Neural progenitor cell (in vitro differentiated cells): Measurements from ENCODE around the gene CEACAM6.

ENCODE experiments used
- EZH2 ChIP-seq: fragments of 200-600 bp; sonication (generic); IDR thresholded peaks from 2 replicates; pipeline ENCODE4 v1.6.1; 2017; ENCODE audit warnings: antibody characterized with exemption, mild to moderate bottlenecking, moderate library complexity
- TF ChIP-seq, protein P1 (sequence below): fragments of 200-600 bp; sonication (generic); IDR thresholded peaks from 2 replicates; pipeline ENCODE4 v1.5.1; 2017; ENCODE audit warnings: antibody characterized with exemption, mild to moderate bottlenecking

DNA sequence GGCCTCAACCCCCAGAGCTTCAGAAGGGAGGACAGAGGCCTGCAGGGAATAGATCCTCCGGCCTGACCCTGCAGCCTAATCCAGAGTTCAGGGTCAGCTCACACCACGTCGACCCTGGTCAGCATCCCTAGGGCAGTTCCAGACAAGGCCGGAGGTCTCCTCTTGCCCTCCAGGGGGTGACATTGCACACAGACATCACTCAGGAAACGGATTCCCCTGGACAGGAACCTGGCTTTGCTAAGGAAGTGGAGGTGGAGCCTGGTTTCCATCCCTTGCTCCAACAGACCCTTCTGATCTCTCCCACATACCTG lies 47.9 kb upstream of the CEACAM6 start:
- TF ChIP-seq EZH2 = no peak
- TF ChIP-seq, protein P1, sequence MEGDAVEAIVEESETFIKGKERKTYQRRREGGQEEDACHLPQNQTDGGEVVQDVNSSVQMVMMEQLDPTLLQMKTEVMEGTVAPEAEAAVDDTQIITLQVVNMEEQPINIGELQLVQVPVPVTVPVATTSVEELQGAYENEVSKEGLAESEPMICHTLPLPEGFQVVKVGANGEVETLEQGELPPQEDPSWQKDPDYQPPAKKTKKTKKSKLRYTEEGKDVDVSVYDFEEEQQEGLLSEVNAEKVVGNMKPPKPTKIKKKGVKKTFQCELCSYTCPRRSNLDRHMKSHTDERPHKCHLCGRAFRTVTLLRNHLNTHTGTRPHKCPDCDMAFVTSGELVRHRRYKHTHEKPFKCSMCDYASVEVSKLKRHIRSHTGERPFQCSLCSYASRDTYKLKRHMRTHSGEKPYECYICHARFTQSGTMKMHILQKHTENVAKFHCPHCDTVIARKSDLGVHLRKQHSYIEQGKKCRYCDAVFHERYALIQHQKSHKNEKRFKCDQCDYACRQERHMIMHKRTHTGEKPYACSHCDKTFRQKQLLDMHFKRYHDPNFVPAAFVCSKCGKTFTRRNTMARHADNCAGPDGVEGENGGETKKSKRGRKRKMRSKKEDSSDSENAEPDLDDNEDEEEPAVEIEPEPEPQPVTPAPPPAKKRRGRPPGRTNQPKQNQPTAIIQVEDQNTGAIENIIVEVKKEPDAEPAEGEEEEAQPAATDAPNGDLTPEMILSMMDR = no peak
